Measurements from ENCODE around the gene NEIL1. TPM values are rescaled to one million over a fixed set of nuclear protein-coding genes. Genes with fewer than 3 reads are reported as not detected.

NEIL1 gene
- total RNA-seq, 1 donor from 2014 or later, result 26.2 TPM

DNA sequence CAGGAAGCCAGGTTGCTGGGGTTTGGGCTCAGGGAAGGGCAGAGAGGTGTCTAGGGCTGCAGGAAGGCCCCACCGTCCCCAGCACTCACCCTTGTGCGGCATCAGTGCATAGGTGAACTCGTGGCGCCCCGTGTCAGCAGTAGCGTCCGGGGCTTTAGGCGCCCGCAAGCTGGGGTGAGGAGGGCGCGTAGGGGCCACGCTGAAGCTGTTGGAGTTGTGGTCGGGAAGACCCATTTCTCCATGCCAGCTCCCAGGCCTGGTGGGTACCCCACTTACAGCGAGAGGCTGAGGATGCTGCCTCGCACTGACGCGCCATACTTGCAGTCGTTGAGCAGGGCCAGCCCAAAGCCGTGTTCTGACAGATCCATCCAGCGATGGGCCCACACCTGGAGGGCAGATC is 9.7 kb downstream of the NEIL1 start:
- DNase-seq, result no peak

GRCh38 chr15:75357976-75358673 is 11.3 kb downstream of the NEIL1 start:
- DNase-seq, result no peak

- DNase-seq, result no peak
These were observed 12.1 kb downstream of the NEIL1 start for GRCh38 chr15:75358771-75359536.

- DNase-seq, result no peak
These were observed 12.9 kb downstream of the NEIL1 start for GRCh38 chr15:75359537-75360250.

DNA sequence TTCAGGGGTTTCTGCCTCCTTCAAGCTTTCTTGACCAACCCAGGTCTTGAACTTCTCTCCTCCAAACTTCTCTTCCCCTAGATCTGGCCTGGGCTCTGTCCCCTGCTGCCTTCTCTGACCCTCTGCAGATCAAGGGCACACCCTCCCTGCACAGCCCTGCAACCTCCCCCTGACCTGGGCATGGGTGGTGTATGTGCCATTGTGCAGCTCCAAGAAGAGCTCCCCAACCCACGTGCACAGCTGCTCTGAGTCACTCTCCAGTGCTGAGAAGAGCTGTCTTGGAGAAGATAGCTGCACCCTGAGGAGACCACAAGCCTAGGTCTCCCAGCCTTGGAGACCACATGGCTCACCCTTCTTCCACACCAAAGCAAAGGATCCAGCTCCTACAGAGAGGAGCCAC is 13.6 kb downstream of the NEIL1 start:
- DNase-seq, result no peak

DNA sequence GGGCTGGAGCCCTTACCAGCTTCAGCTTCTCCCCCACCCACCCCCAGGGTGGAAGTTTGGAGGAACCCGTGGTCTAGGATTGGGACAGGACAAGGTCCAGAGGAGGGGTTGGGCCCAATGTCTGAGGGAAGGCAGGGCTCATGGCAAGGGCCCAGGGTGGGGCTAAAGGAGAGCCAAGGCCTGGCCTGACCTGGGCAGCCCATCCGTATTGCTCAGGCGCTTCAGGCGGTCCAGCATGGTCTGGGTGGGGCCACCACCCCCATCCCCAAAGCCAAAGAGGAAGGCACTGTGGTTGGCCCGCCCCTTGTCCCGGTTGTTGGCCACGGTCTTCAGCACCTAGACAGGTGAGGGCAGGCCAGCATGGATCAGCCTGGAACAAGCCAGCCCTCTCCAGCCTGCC is 14.0 kb downstream of the NEIL1 start:
- no peak for DNase-seq

DNA sequence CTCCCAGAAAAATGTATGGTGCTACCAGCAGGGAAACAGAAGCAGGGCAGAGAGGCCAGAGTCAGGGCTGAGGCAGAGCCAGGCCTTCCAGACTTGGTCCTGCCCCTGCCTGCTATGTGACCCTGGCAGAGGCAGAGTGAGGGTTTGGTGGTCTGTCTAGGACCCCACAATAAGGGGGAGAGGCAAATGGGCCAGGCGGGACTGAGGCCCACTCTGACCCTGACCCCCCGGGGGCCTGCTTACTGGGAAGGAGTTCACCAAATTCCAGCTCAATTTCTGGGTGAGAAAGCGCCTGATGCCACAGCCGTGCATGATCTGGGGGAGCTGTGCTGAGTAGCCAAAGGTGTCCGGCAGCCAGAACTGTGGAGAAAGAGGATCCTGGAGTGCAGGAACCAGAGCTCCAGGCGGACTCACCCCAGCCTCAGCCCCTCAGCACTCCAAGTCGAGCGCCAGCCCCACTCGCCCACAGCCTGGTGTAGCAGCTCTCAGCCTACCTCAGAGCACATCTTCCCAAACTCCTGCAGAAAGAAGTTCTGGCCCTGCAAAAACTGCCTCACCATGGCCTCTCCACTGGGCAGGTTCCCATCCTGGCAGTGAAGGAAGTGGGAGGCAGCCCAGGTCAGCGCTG is 14.6 kb downstream of the NEIL1 start:
- no peak for DNase-seq

DNA sequence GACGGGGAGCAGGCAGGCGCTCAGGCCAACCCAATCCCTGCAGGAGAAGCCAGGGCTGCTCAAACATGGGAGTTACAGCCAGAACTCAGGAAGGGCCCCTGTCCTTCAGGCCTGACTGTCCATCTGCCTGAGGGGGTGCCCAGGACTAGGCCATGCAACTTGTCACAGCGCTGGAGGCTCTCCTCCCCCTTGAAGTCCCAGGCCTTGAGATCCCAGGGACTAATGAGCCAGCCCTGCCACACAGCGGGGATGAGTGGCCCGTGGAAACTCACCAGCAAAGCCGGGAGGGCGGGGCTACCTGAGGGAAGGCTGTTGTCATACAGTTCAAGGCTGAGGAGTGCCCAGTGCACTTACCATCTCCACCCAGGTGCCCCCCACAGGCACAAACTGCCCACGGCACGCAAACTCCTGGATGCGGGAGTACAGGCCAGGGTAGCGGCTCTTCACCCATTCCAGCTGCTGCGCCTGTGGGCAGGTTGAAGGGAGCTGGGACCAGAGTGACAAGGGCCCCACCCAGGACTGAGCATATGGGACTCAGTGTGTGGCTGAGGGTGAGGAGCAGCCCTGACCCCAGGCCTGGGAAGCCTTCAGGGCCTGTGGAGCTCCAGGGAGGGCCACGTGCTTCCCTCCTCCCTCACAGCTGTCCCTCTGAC is 15.3 kb downstream of the NEIL1 start:
- no peak for DNase-seq

DNA sequence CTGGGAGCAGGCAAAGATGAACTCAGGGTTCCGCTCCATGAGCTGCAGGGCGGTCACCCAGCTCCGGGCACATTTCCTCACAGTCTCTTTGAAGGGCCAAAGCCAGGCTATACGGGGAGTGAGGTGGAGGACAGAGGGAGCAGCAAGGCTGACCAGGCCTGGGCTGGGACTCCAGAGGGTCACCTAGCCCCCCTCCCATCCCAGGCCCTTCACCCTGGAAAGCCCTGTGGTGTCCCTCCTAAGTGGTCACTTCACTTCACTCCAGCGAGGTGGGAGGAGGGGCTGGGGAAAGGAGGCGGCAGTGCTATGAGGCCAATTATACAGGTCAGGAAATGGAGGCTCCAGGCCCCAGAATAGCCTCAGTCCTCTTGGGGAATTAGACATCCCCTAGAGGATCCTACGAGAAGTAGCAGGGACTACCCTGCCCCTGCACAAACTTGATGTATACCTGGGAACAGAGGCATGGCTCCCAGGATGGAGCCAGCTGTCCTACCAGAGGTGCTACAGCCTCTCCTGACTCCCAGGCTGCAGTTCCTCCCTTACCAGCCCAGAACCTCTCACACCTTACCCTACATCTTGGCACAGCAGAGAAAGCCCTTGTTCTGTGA is 15.9 kb downstream of the NEIL1 start:
- DNase-seq, result no peak

DNA sequence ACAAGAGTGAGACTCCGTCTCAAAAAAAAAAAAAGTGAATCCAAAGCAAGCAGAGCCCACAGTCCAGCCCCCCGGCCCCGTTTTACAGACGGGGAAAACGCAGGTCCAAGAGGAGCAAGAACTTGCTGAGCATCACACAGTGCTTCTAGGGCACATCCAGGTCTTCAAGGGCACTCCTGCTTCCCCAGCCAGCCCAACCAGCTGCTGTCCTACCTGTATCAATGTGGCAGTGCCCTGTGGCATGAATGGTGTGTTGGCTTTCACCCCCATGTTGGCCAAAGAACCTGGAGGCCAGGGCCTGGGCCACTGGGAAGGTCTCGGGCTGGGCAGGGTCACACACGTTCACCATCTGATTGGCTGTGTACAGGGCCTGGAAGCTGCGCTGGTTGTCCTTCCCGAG is 16.9 kb downstream of the NEIL1 start:
- no peak for DNase-seq

DNA sequence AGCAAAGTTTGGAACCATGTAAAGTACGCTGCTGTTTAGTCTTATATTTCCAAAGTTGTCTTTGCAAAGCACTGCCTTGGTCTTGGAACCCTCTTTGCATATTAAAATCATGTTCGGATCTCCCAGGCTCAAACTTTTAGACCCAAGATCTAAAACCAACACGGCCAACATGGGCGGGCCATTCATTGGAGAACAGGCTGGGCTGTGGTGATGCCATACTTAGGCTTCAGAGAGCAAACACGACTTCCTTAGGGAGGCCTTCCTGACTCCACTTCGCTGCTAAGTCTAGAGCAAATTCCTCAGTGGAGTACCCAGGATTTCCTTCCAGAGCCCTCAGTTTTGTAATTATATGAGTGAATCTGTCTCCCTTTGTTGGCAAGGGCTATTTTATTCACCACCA is 18.0 kb downstream of the NEIL1 start:
- no peak for DNase-seq

- no peak for DNase-seq
These were observed 19.3 kb downstream of the NEIL1 start for GRCh38 chr15:75366163-75366562.

DNA sequence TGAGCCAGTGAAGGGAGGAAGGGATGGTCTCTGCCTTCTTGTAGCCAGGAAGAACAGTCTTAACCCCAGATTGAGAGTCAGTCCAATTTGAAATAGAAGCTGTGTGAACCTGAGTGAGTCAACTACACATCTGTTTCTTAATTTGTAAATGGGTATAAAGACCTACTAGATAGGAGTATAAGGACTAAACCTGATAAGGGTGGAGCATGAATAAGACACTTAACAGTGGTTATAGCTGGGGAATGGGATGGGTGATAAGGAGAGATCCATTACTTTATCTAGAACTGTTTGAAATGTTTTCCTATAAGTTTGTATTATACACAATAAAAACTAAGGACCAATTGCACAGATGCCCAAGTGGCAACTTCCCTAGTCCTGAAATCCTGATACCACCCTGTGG is 20.2 kb downstream of the NEIL1 start:
- no peak for DNase-seq

DNA sequence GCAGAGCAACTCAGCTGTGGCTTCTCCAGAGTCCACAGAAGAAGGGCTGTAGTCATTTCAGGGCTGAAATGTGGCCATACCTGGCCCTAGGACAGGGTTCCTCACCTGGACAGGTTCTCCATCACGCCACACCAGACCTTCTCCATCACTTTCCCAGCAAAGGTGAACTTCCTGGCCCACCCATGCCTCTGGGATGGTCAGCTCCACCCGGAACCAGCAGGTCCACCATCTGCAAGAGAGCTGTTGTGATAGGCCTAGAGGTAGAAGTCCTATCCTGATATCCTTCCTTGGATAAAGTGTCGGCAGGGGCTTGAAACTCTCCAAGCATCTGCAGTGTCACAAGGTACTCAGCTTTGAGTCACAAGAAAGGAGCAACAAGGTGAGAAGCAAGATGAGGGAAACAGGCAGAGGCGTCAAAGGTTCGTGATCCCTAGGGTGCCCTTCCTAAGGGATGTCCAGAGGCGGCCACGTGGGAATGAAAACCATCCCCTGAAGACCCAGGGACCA is 20.6 kb downstream of the NEIL1 start:
- DNase-seq, result no peak

DNA sequence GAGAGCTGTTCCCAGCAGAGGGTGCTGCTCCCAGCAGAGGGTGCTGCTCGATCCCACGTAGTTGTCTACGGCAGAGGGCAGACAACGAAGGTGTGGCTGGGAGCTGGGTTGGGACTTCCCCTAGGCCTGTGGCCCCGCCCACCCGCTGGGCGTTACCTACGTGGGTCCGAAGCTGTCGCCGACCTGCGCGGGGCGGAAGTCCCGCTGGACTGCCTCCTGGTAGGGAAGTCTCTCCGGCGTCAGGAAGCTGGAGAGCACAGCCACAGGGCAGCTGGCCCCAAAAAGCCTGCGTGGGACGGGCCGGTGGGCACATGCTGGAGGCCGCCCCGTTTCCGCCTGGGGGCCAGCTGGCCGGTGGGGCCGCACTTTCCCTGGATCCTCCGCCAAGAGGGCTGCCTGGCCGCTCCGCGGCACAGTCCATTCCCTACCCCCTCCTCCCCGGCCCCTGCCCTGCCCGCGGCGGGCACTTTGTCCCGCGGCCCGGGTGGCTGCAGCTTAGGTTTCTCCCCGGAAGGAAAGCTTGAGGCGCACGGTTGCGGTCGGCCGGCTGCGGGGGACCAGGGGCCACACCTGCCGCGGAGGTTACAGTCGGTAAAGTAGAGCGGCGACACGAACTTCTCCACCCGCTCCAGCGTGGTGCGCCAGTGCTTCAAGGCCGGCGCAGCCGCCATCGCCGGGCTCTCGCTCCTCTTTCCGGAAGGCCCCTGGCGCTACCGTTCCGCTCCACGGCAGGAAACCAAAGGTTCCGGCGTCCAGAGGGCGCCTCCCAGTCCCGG is 21.3 kb downstream of the NEIL1 start, which contains the start of gene MAN2C1:
MAN2C1 (minus strand) TSS at position 695 of the 776 bp plus-strand sequence; CDS start at position 671, 24 bp downstream.
- peak; percentile 87 for DNase-seq

DNA sequence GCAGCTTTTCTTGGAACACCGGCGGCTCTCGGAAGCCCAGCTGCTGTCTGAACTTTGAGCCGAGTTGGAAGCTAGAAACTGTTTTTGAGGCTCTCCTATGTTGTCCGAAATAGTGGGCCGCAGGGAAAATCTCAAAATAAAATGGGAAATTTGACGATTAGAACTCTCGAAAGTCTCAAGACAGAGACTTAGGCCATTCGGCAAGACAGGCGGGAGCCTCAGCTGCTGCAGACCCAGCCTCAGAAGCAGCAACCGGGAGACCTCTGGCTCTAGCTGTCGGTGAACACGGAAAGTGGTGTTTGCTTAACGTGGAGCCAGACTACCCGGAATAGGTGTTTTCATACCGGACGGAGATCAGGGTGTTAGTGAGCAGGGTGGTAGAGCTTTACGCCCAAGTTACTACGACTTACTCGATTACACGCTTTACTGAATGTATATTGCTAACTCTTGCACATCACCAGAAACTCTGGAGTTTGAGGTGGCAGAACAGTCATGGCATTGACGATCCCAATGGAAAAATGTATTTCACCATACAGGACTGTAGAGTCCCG is 21.9 kb downstream of the NEIL1 start:
- DNase-seq, result no peak

DNA sequence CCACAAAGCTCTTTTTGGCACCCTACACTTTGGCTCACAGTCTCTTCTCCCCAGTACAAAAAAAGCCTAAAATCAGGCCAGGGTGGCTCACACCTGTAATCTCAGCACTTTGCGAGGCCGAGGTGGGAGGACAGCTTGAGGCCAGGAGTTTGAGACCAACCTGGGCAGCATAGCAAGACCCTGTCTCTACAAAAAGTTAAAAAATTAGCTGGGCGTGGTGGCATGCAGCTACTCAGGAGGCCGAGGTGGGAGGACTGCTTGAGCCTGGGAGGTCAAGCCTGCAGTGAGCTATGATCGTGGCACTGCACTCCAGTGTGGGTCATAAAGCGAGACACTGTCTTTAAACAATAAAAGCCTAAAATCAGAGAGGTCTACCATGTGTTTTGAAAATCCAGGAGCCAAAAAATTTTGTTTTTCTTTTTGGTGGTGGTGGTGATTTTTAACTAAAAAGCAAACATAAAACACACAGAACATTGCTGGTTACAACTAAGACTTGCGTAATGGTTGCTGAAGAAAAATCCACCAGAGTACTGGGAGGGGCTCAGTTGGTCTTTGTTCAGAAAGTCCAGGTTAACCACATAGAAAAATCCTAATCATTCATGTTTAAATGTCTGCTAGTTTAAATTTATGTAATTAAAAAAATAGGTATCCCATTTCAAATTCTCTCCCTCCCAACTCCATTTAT is 23.2 kb downstream of the NEIL1 start:
- DNase-seq, result no peak

DNA sequence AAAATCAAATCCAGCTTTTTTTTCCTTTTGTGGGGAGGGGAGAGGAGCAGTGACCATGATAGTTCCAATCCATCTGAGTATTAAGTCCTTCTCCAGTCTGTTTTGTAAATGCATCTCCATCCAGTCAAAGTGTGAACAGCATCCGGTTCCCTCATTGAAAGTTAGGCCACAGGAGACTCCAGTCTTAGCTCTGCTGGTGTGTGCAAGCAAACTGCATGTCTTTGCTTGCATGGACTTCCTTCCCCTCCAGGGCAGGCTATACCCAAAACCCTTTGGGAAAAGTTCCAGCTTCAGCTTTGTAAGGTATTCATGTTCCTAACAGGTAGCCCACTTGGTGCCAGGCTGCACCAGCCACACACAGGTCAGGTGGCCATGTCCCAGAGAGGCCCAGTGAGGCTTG is 24.6 kb downstream of the NEIL1 start:
- no peak for DNase-seq

DNA sequence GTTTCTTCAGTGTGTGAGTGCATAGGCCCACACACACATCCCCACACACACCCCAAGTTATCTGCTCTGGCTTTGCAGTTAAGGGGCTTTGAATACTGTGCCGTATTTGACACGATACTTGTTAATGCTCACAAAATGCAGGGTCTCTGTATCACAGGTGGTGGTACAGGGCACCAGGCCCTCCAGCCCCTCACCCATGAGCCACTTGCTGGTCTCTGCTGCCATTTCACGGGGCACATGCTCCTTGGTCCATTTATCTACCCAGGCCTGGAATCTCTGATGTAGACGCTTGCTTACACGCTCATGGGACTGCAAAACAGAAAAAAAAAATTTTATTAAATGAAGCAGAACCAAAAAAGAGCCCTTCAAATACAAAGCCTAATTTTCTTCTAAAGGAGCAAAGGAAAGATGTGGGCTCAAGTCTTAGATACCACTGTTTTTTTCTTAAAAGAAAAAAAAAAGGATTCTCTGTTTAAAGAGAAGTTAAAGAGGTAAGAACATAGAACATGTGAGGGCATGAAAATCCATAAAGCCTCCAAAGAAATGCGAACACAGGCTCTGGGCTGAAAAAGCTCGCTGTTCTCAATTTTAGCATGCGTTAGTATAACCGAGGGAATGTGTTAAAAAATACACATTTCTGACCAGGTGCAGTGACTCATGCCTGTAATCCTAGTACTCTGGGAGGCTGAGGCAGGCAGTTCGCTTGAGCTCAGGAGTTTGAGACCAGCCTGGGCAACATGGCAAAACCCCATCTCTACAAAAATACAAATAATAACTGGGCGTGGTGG is 25.3 kb downstream of the NEIL1 start:
- DNase-seq, result no peak
